Measurements from ENCODE around the gene PIPOX. TPM values are rescaled to one million over a fixed set of nuclear protein-coding genes. Genes with fewer than 3 reads are reported as not detected.

Gene PIPOX
- total RNA-seq, 1 donor from 2014 or later: 3.8 TPM

DNA sequence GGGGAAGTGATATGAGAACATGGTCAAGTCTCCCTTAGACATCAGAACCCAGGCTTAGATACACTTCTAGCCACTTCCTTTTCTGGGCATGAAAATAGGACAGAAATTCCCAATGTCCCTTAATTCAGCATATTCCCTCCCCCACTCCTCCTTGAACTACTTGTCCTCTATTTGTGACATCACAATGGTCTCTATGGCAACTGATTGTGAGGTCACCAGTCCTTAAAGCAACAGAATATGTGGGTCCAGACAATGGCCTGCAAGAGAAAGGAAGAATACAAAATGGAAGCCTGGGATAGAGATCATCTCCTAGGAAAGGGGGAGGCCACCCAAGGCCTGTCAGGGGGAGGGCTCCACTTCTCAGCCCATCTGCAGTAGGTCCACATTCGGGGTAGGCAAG, 30.4 kb upstream of the PIPOX start:
- no peak overlapping the region for H3K4me3 Mint-ChIP-seq
- H3K9me3 Mint-ChIP-seq: no peaks in the 10 kb centered on the region
- no peaks in the 10 kb centered on the region for H3K36me3 Mint-ChIP-seq
- no peak overlapping the region for H3K27ac Mint-ChIP-seq
- DNase-seq (ENCODE audit: extremely low spot score, unreplicated experiment): no peak
- peaks cover 6% of the 10 kb centered on the region for H3K4me1 Mint-ChIP-seq (ENCODE audit: unreplicated experiment)
- H3K27me3 Mint-ChIP-seq: peaks cover 91% of the 10 kb centered on the region
- TF ChIP-seq, protein P1, sequence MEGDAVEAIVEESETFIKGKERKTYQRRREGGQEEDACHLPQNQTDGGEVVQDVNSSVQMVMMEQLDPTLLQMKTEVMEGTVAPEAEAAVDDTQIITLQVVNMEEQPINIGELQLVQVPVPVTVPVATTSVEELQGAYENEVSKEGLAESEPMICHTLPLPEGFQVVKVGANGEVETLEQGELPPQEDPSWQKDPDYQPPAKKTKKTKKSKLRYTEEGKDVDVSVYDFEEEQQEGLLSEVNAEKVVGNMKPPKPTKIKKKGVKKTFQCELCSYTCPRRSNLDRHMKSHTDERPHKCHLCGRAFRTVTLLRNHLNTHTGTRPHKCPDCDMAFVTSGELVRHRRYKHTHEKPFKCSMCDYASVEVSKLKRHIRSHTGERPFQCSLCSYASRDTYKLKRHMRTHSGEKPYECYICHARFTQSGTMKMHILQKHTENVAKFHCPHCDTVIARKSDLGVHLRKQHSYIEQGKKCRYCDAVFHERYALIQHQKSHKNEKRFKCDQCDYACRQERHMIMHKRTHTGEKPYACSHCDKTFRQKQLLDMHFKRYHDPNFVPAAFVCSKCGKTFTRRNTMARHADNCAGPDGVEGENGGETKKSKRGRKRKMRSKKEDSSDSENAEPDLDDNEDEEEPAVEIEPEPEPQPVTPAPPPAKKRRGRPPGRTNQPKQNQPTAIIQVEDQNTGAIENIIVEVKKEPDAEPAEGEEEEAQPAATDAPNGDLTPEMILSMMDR (conservative IDR thresholded peaks at IDR 0.05): no peak

DNA sequence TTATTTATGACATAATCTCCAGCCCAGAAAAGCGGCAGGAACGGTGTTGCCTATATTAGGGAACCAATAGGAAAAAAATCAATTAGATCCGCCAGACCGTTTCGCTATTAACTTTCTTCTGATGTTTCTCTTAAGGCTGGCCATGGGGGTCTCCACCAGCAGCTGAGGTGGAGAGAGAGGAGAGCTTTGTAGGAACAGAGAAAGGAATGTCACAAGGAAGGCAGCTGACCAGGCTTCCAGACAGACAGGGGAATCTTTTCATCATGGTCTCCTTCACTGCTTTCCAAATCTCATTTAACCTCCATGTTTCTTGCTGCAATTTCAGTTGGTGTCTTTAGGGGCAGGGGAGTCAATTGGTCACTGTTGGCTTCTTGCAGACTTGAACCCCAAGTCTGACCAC, 28.2 kb upstream of the PIPOX start:
- Mint-ChIP-seq H3K27me3 (peaks cover 93% of the 10 kb centered on the region), H3K9me3 (no peaks in the 10 kb centered on the region), H3K36me3 (no peaks in the 10 kb centered on the region), H3K4me3 (no peak overlapping the region), H3K27ac (no peak overlapping the region), H3K4me1 (ENCODE audit: unreplicated experiment) (peaks cover 16% of the 10 kb centered on the region)
- DNase-seq (ENCODE audit: extremely low spot score, unreplicated experiment): no peak
- TF ChIP-seq, protein P1 (conservative IDR thresholded peaks at IDR 0.05): no peak

DNA sequence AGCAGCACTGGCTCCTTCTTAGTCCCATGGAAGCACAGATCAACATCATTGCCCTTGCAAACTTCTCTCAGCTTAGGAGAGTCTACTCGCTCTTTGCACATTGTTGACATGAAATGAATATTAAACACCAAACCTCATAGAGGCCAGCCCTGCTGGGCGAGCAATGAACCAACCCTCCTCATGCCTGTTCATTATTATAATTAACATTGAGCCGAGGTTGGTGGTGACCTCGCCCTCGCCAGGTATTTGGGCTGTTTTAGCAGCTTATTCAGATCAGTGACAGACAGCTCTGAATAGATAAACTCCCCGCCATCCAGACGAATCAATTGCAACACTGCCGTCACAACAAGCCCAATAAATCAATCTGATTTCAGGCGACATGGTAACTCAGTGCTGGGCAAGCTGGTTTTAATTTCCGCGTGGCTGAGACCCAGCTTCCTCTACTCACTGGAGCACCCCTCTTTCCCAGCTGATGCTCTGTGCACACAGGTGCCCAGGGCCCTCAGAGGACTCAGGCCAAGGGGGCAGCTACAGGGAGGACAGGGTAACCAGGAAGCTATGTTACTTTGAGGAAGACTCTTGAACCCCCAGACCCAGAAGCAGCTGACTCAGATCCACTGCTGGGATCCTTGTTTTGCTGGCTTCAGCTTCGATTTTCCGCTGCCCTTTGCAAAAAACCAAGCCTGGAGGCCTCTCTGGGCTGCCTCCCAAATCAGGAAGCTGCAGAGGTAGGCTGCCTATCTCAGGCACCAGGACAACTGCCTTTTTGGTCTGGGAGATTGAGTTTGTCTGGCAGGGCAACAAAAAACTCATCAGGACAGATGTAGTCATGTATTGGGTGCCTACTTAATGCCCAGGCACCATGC, 26.4 kb upstream of the PIPOX start:
- Mint-ChIP-seq H3K27ac (no peak overlapping the region), H3K4me3 (no peak overlapping the region), H3K9me3 (no peaks in the 10 kb centered on the region), H3K27me3 (peaks cover 91% of the 10 kb centered on the region), H3K4me1 (ENCODE audit: unreplicated experiment) (peaks cover 18% of the 10 kb centered on the region), H3K36me3 (no peaks in the 10 kb centered on the region)
- no peak for DNase-seq (ENCODE audit: extremely low spot score, unreplicated experiment)
- TF ChIP-seq, protein P1 (conservative IDR thresholded peaks at IDR 0.05): no peak

GRCh38 chr17:29018788-29019474, 24.0 kb upstream of the PIPOX start:
- peaks cover 94% of the 10 kb centered on the region for H3K27me3 Mint-ChIP-seq
- TF ChIP-seq, protein P1 (conservative IDR thresholded peaks at IDR 0.05): no peak
- no peaks in the 10 kb centered on the region for H3K9me3 Mint-ChIP-seq
- peaks cover 16% of the 10 kb centered on the region for H3K4me1 Mint-ChIP-seq (ENCODE audit: unreplicated experiment)
- no peak for DNase-seq (ENCODE audit: extremely low spot score, unreplicated experiment)
- no peak overlapping the region for H3K27ac Mint-ChIP-seq
- peak overlapping the region; percentile 44 for H3K4me3 Mint-ChIP-seq
- no peaks in the 10 kb centered on the region for H3K36me3 Mint-ChIP-seq

GRCh38 chr17:29019475-29020181, 23.3 kb upstream of the PIPOX start:
- Mint-ChIP-seq H3K4me3 (peak overlapping the region; percentile 41), H3K36me3 (no peaks in the 10 kb centered on the region), H3K27me3 (peaks cover 94% of the 10 kb centered on the region), H3K27ac (no peak overlapping the region), H3K9me3 (no peaks in the 10 kb centered on the region), H3K4me1 (ENCODE audit: unreplicated experiment) (peaks cover 16% of the 10 kb centered on the region)
- no peak for DNase-seq (ENCODE audit: extremely low spot score, unreplicated experiment)
- TF ChIP-seq, protein P1 (conservative IDR thresholded peaks at IDR 0.05): no peak
